PC-9 (cell line): ENCODE results near the gene MYH11.

Experiments
- EZH2 ChIP-seq: fragments of 200-600 bp; sonication (generic); IDR thresholded peaks from 2 replicates; pipeline ENCODE4 v1.8.0; 2017; ENCODE audit warnings: antibody characterized with exemption, low read depth
- TF ChIP-seq, protein P1 (sequence below): fragments of 200-600 bp; sonication (generic); conservative IDR thresholded peaks from 2 replicates; pipeline ENCODE4 v1.6.1; 2017; ENCODE audit warnings: mixed run types, antibody characterized with exemption, mild to moderate bottlenecking, moderate library complexity

DNA sequence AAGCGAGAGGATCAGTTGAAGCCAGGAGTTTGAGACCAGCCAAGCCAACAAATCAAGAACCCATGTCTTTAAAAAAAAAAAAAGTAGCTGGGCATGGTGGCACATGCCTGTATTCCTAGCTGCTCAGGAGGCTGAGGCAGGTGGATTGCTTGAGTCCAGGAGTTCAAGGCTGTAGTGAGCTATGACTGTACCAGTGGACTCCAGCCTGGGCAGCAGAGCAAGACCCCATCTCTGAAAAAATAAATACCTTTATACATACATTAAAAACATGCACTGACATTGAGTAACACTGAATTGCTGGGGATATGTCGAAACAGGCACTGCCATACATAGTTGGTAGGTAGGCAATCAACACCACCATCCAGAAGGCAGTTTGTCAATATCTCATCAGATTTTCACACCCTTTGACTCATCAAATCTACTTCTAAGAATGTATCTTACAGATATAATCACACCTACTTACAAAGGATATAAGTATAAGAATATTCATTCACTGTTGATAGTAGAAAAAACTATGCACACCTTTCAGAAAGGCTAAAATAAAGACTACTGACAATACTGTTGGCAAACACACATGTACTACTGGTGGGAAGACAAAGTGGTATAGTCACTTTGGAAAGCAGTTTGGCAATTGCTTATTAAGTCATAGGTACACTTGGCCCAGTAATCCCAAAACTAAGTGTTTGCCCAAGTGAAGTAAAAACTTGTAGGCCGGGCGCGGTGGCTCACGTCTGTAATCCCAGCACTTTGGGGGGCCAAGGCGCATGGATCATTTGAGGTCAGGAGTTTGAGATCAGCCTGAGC is 37.9 kb upstream of the MYH11 start:
- TF ChIP-seq, protein P1, sequence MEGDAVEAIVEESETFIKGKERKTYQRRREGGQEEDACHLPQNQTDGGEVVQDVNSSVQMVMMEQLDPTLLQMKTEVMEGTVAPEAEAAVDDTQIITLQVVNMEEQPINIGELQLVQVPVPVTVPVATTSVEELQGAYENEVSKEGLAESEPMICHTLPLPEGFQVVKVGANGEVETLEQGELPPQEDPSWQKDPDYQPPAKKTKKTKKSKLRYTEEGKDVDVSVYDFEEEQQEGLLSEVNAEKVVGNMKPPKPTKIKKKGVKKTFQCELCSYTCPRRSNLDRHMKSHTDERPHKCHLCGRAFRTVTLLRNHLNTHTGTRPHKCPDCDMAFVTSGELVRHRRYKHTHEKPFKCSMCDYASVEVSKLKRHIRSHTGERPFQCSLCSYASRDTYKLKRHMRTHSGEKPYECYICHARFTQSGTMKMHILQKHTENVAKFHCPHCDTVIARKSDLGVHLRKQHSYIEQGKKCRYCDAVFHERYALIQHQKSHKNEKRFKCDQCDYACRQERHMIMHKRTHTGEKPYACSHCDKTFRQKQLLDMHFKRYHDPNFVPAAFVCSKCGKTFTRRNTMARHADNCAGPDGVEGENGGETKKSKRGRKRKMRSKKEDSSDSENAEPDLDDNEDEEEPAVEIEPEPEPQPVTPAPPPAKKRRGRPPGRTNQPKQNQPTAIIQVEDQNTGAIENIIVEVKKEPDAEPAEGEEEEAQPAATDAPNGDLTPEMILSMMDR = no peak
- TF ChIP-seq EZH2 = no peak
